AG08395 (cell line): ENCODE measurements around the gene CCDC63.
A peak's percentile ranks its signal among the peaks of the same experiment; 100 is the strongest.
"Not testable (repeated sequence)": the region's sequence is repeated elsewhere in the genome, so short reads cannot be mapped to it uniquely, and the experiment has no call there.

ENCODE experiments used
- DNase-seq: peaks from one replicate; pipeline ENCODE4 v3.0.0; 2012; ENCODE audit warnings: mixed read lengths, low spot score

CCDC63 gene

GRCh38 chr12:110923192-110923591, 76.4 kb downstream of the CCDC63 start:
- DNase-seq, result no peak

GRCh38 chr12:110923692-110924334, 77.0 kb downstream of the CCDC63 start:
- DNase-seq, result no peak

- no peak for DNase-seq
Measured at GRCh38 chr12:110927546-110927945, 80.8 kb downstream of the CCDC63 start.

GRCh38 chr12:110928700-110929099, 81.9 kb downstream of the CCDC63 start:
- no peak for DNase-seq

GRCh38 chr12:110929818-110930217, 83.0 kb downstream of the CCDC63 start:
- no peak for DNase-seq

- DNase-seq, result no peak
Measured at GRCh38 chr12:110930348-110931314, 83.8 kb downstream of the CCDC63 start.

GRCh38 chr12:110931315-110931728, 84.5 kb downstream of the CCDC63 start:
- no peak for DNase-seq

GRCh38 chr12:110932046-110932445, 85.3 kb downstream of the CCDC63 start:
- no peak for DNase-seq

- DNase-seq, result no peak
Measured at GRCh38 chr12:110933326-110933974, 86.7 kb downstream of the CCDC63 start.

- DNase-seq, result no peak
Measured at GRCh38 chr12:110934093-110934852, 87.5 kb downstream of the CCDC63 start.

GRCh38 chr12:110935588-110935987, 88.8 kb downstream of the CCDC63 start:
- DNase-seq, result no peak

GRCh38 chr12:110936367-110937103, 89.7 kb downstream of the CCDC63 start:
- DNase-seq, result no peak

GRCh38 chr12:110937104-110937641, 90.4 kb downstream of the CCDC63 start:
- peak; percentile 67 for DNase-seq

GRCh38 chr12:110940296-110940695, 93.5 kb downstream of the CCDC63 start:
- no peak for DNase-seq

GRCh38 chr12:110940933-110941332, 94.1 kb downstream of the CCDC63 start:
- no peak for DNase-seq

GRCh38 chr12:110941391-110941790, 94.6 kb downstream of the CCDC63 start:
- DNase-seq, result no peak

- no peak for DNase-seq
Measured at GRCh38 chr12:110943373-110943772, 96.6 kb downstream of the CCDC63 start.

GRCh38 chr12:110948041-110948440, 101.3 kb downstream of the CCDC63 start:
- DNase-seq, result no peak

GRCh38 chr12:110950466-110950865, 103.7 kb downstream of the CCDC63 start:
- not testable (repeated sequence) for DNase-seq

- not testable (repeated sequence) for DNase-seq
Measured at GRCh38 chr12:110950867-110951266, 104.1 kb downstream of the CCDC63 start.
